ENCODE results near the gene FERMT1.
A peak's percentile ranks its signal among the peaks of the same experiment; 100 is the strongest.

Gene FERMT1

GRCh38 chr20:6053776-6054688 is 68.8 kb downstream of the FERMT1 start, which contains the start of gene LRRN4:
TSS of gene LRRN4 (minus strand) at chr20:6054060. CDS start at chr20:6052799, 1,261 bp downstream.
- H3K4me3 ChIP-seq (ENCODE audit: low read length), result no peak within 1 kb of the TSS
- peak; percentile 85 for DNase-seq (ENCODE audit: low read depth)
- TF ChIP-seq CTCF (IDR thresholded peaks at IDR 0.05; ENCODE audit: insufficient read depth, low read depth, low read length, missing control alignments), result no peak

GRCh38 chr20:6053064-6053775 is 69.6 kb downstream of the FERMT1 start:
- no peak for DNase-seq (ENCODE audit: low read depth)
- H3K4me3 ChIP-seq (ENCODE audit: low read length), result no peak overlapping the region

GRCh38 chr20:6051505-6051904 is 71.3 kb downstream of the FERMT1 start:
- TF ChIP-seq CTCF (IDR thresholded peaks at IDR 0.05; ENCODE audit: insufficient read depth, low read depth, low read length, missing control alignments), result no peak
- peak; percentile 68 for DNase-seq (ENCODE audit: low read depth)
- H3K4me3 ChIP-seq (ENCODE audit: low read length), result no peak overlapping the region

More at GRCh38 chr20:6053064-6053775, 69.6 kb downstream of the FERMT1 start:
- TF ChIP-seq CTCF (IDR thresholded peaks at IDR 0.05; ENCODE audit: insufficient read depth, low read depth, low read length, missing control alignments), result no peak

GRCh38 chr20:6048391-6048790 is 74.4 kb downstream of the FERMT1 start:
- no peak for TF ChIP-seq CTCF (IDR thresholded peaks at IDR 0.05; ENCODE audit: insufficient read depth, low read depth, low read length, missing control alignments)
- no peak overlapping the region for H3K4me3 ChIP-seq (ENCODE audit: low read length)
- no peak for DNase-seq (ENCODE audit: low read depth)

GRCh38 chr20:6046432-6046831 is 76.4 kb downstream of the FERMT1 start:
- H3K4me3 ChIP-seq (ENCODE audit: low read length), result no peak overlapping the region
- DNase-seq (ENCODE audit: low read depth), result no peak
- TF ChIP-seq CTCF (IDR thresholded peaks at IDR 0.05; ENCODE audit: insufficient read depth, low read depth, low read length, missing control alignments), result no peak

GRCh38 chr20:6045566-6045965 is 77.3 kb downstream of the FERMT1 start:
- peak; percentile 16 for DNase-seq (ENCODE audit: low read depth)
- no peak overlapping the region for H3K4me3 ChIP-seq (ENCODE audit: low read length)
- TF ChIP-seq CTCF (IDR thresholded peaks at IDR 0.05; ENCODE audit: insufficient read depth, low read depth, low read length, missing control alignments), result no peak

All from epithelial cell of esophagus (primary cell).